A673 (cell line): Measurements from ENCODE around the gene TSSC4.

Source experiments
- CTCF ChIP-seq: fragments of 300-800, 200-600 bp; sonication (generic); conservative IDR thresholded peaks from 2 replicates; pipeline ENCODE4 v1.5.1; 2017; ENCODE audit warnings: low read depth, mild to moderate bottlenecking, antibody characterized with exemption, low read length, moderate library complexity, mixed read lengths
- EZH2 ChIP-seq: fragments of 200-600 bp; sonication (generic); IDR thresholded peaks from 2 replicates; pipeline ENCODE4 v1.6.1; 2017; ENCODE audit warnings: borderline replicate concordance, low read depth, mild to moderate bottlenecking, mixed read lengths, antibody characterized with exemption, low read length; ENCODE audit not compliant: poor library complexity, severe bottlenecking

- no peak for TF ChIP-seq CTCF
- no peak for TF ChIP-seq EZH2
Measured at GRCh38 chr11:2358754-2359442, 41.7 kb upstream of the TSSC4 start.
